BLaER1 treated with 17β-estradiol and CSF1 and Interleukin-3, amounts not matched to agents 10 nM and 100 nM (cell line): ENCODE results near the gene TMEM203.

ENCODE experiments used
- H3K27ac ChIP-seq, 11 experiments: shearing (Covaris generic); formaldehyde crosslinking; 2 replicates each; pipeline ENCODE4 v1.8.1; 2022
- H3K27me3 ChIP-seq, 11 experiments: shearing (Covaris generic); formaldehyde crosslinking; 2 replicates each; pipeline ENCODE4 v1.8.1; 2022
- H3K36me3 ChIP-seq, 11 experiments: shearing (Covaris generic); formaldehyde crosslinking; 2 replicates each; pipeline ENCODE4 v1.8.1; 2022
- H3K4me1 ChIP-seq, 10 experiments: shearing (Covaris generic); formaldehyde crosslinking; 2 replicates each; pipeline ENCODE4 v1.8.1; 2022
- H3K4me2 ChIP-seq, 11 experiments: shearing (Covaris generic); formaldehyde crosslinking; 2 replicates each; pipeline ENCODE4 v1.8.1; 2022
- H3K4me3 ChIP-seq, 10 experiments: shearing (Covaris generic); formaldehyde crosslinking; 2 replicates each; pipeline ENCODE4 v1.8.1; 2022
- H3K9ac ChIP-seq, 11 experiments: shearing (Covaris generic); formaldehyde crosslinking; 2 replicates each; pipeline ENCODE4 v1.8.1; 2022
- H3K9me3 ChIP-seq, 11 experiments: shearing (Covaris generic); formaldehyde crosslinking; replicated peaks in 1 of 11; 2 replicates each; pipeline ENCODE4 v1.8.1; 2022
- H4K20me1 ChIP-seq, 11 experiments: shearing (Covaris generic); formaldehyde crosslinking; 2 replicates each; pipeline ENCODE4 v1.8.1; 2022
- Cebpa-rat ChIP-seq, 11 experiments: shearing (Covaris generic); IDR thresholded peaks; 2 replicates each; pipeline ENCODE4 v1.8.1; 2022

Gene TMEM203

GRCh38 chr9:137232101-137232500, 26.7 kb upstream of the TMEM203 start:
- peaks cover 0 to 29% (median 20%) of the 10 kb centered on the region in 11 experiments; a peak in 18 of 22 replicates for H4K20me1 ChIP-seq
- H3K4me1 ChIP-seq, result peaks cover 46 to 81% (median 75%) of the 10 kb centered on the region in 10 experiments
- no peak for TF ChIP-seq Cebpa-rat (IDR thresholded peaks at IDR 0.05)
- H3K9me3 ChIP-seq, result no peaks in the 10 kb centered on the region
- no peak overlapping the region for H3K4me3 ChIP-seq
- H3K27me3 ChIP-seq, result no peaks in the 10 kb centered on the region
- H3K9ac ChIP-seq, result peak overlapping the region in 8 of 11 experiments; percentile 13 to 60 (median 37); a peak in 10 of 22 replicates
- no peaks in the 10 kb centered on the region for H3K36me3 ChIP-seq
- H3K4me2 ChIP-seq, result peak overlapping the region in 8 of 11 experiments; percentile 13 to 51 (median 36); a peak in 11 of 22 replicates
- H3K27ac ChIP-seq, result 0 out of 22 replicates have a peak overlapping the region, but pooled peaks of 1 of the 11 experiments have one; percentile 1

- H3K4me2 ChIP-seq, result peak overlapping the region in 8 of 11 experiments; percentile 13 to 51 (median 36); a peak in 9 of 22 replicates
- H3K27me3 ChIP-seq, result no peaks in the 10 kb centered on the region
- no peaks in the 10 kb centered on the region for H3K36me3 ChIP-seq
- peaks cover 41 to 79% (median 72%) of the 10 kb centered on the region in 10 experiments for H3K4me1 ChIP-seq
- H3K4me3 ChIP-seq, result no peak overlapping the region
- 0 out of 22 replicates have a peak overlapping the region, but pooled peaks of 1 of the 11 experiments have one; percentile 1 for H3K27ac ChIP-seq
- peaks cover 0 to 24% (median 19%) of the 10 kb centered on the region in 11 experiments; a peak in 18 of 22 replicates for H4K20me1 ChIP-seq
- peak overlapping the region in 6 of 11 experiments; percentile 13 to 60 (median 35); a peak in 5 of 22 replicates for H3K9ac ChIP-seq
- H3K9me3 ChIP-seq, result no peaks in the 10 kb centered on the region
- no peak for TF ChIP-seq Cebpa-rat (IDR thresholded peaks at IDR 0.05)
These were observed 26.1 kb upstream of the TMEM203 start for GRCh38 chr9:137231372-137232039.

- Histone ChIP-seq H3K27ac (no peak within 1 kb of the TSS; a peak in 1 of 22 replicates), H3K4me3 (no peak within 1 kb of the TSS; a peak in 1 of 20 replicates), H3K36me3 (no peaks in the 10 kb centered on the region), H3K9me3 (no peaks in the 10 kb centered on the region), H3K27me3 (no peaks in the 10 kb centered on the region), H3K9ac (peak within 1 kb of the TSS in 7 of 11 experiments; percentile 17 to 60 (median 45); a peak in 8 of 22 replicates), H3K4me2 (peak within 1 kb of the TSS in 10 of 11 experiments; percentile 29 to 85 (median 70); a peak in 20 of 22 replicates), H3K4me1 (peaks cover 35 to 77% (median 67%) of the 10 kb centered on the region in 10 experiments), H4K20me1 (peaks cover 0 to 18% (median 14%) of the 10 kb centered on the region in 11 experiments; a peak in 18 of 22 replicates)
- no peak for TF ChIP-seq Cebpa-rat (IDR thresholded peaks at IDR 0.05)
These were observed 25.4 kb upstream of the TMEM203 start, which contains the start of gene SLC34A3 for GRCh38 chr9:137230705-137231371. Gene SLC34A3 (plus strand): TSS chr9:137230901. CDS start chr9:137231703, 802 bp downstream.

GRCh38 chr9:137229903-137230704, 24.7 kb upstream of the TMEM203 start:
- peak overlapping the region in 7 of 11 experiments; percentile 7 to 52 (median 42); a peak in 6 of 22 replicates for H3K9ac ChIP-seq
- H3K9me3 ChIP-seq, result no peaks in the 10 kb centered on the region
- H3K27me3 ChIP-seq, result no peaks in the 10 kb centered on the region
- H3K4me1 ChIP-seq, result peaks cover 29 to 77% (median 67%) of the 10 kb centered on the region in 10 experiments
- no peaks in the 10 kb centered on the region for H3K36me3 ChIP-seq
- no peak for TF ChIP-seq Cebpa-rat (IDR thresholded peaks at IDR 0.05)
- H3K27ac ChIP-seq, result no peak overlapping the region; a peak in 1 of 22 replicates
- H4K20me1 ChIP-seq, result peaks cover 0 to 10% (median 7%) of the 10 kb centered on the region in 11 experiments; a peak in 16 of 22 replicates
- no peak overlapping the region; a peak in 1 of 20 replicates for H3K4me3 ChIP-seq
- peak overlapping the region in 10 of 11 experiments; percentile 29 to 85 (median 70); a peak in 20 of 22 replicates for H3K4me2 ChIP-seq

- peaks cover 0 to 2% (median 0%) of the 10 kb centered on the region in 11 experiments; a peak in 4 of 22 replicates for H4K20me1 ChIP-seq
- peak overlapping the region in 2 of 11 experiments; percentile 17 to 27; a peak in 4 of 22 replicates for H3K27ac ChIP-seq
- no peaks in the 10 kb centered on the region for H3K36me3 ChIP-seq
- H3K27me3 ChIP-seq, result no peaks in the 10 kb centered on the region
- no peak overlapping the region for H3K4me3 ChIP-seq
- no peaks in the 10 kb centered on the region for H3K9me3 ChIP-seq
- peak overlapping the region; percentile 29 to 85 (median 66) for H3K4me2 ChIP-seq
- no peak for TF ChIP-seq Cebpa-rat (IDR thresholded peaks at IDR 0.05)
- peak overlapping the region in 8 of 11 experiments; percentile 11 to 55 (median 38); a peak in 9 of 22 replicates for H3K9ac ChIP-seq
- H3K4me1 ChIP-seq, result peaks cover 29 to 77% (median 67%) of the 10 kb centered on the region in 10 experiments
These were observed 23.8 kb upstream of the TMEM203 start for GRCh38 chr9:137228968-137229896.

- Histone ChIP-seq H3K9ac (peak overlapping the region in 4 of 11 experiments; percentile 11 to 55 (median 42); a peak in 5 of 22 replicates), H3K4me3 (no peak overlapping the region), H3K4me2 (peak overlapping the region in 10 of 11 experiments; percentile 29 to 85 (median 70); a peak in 18 of 22 replicates), H3K4me1 (peaks cover 31 to 78% (median 69%) of the 10 kb centered on the region in 10 experiments), H4K20me1 (no peaks in the 10 kb centered on the region; a peak in 1 of 22 replicates), H3K36me3 (no peaks in the 10 kb centered on the region), H3K27me3 (no peaks in the 10 kb centered on the region), H3K9me3 (no peaks in the 10 kb centered on the region), H3K27ac (no peak overlapping the region)
- TF ChIP-seq Cebpa-rat (IDR thresholded peaks at IDR 0.05), result no peak
These were observed 23.1 kb upstream of the TMEM203 start for GRCh38 chr9:137228506-137228967.

GRCh38 chr9:137227853-137228505, 22.5 kb upstream of the TMEM203 start:
- TF ChIP-seq Cebpa-rat (IDR thresholded peaks at IDR 0.05), result no peak
- no peaks in the 10 kb centered on the region for H3K36me3 ChIP-seq
- H3K4me1 ChIP-seq, result peaks cover 33 to 80% (median 71%) of the 10 kb centered on the region in 10 experiments
- no peak overlapping the region for H3K27ac ChIP-seq
- no peaks in the 10 kb centered on the region for H3K27me3 ChIP-seq
- no peak overlapping the region for H3K9ac ChIP-seq
- H4K20me1 ChIP-seq, result no peaks in the 10 kb centered on the region; a peak in 1 of 22 replicates
- H3K4me2 ChIP-seq, result peak overlapping the region in 6 of 11 experiments; percentile 66 to 85 (median 76); a peak in 8 of 22 replicates
- H3K4me3 ChIP-seq, result no peak overlapping the region
- no peaks in the 10 kb centered on the region for H3K9me3 ChIP-seq
